K562 (cell line): ENCODE results near the gene CPLANE2. TPM values are rescaled to one million over a fixed set of nuclear protein-coding genes. Genes with fewer than 3 reads are reported as not detected.

Experiments used
- BACH1 ChIP-seq: fragments of 200-800 bp; sonication (Bioruptor generic); IDR thresholded peaks from 2 replicates; pipeline ENCODE4 v1.6.1; 2016; ENCODE audit warnings: missing genetic modification characterization, missing compliant biosample characterization
- ILF3 ChIP-seq: fragments of 450-650 bp; IDR thresholded peaks from 2 replicates; pipeline ENCODE4 v1.6.1; 2018; ENCODE audit warnings: antibody characterized with exemption, mild to moderate bottlenecking, moderate library complexity, borderline replicate concordance
- MNT ChIP-seq, 2 experiments: fragments of 450-650 bp; conservative IDR thresholded peaks; 2 replicates each; pipeline ENCODE4 v1.6.1; 2017; ENCODE audit warnings: mild to moderate bottlenecking in 2 of 2, moderate library complexity in 2 of 2
- MYNN ChIP-seq, 2 experiments: sonication (generic); formaldehyde crosslinking in 1 of 2; IDR thresholded peaks; 2 replicates each; pipeline versions ENCODE4 v1.5.0 to v1.6.1; 2016 to 2020; ENCODE audit warnings: antibody characterized with exemption in 1 of 2, missing genetic modification reagents in 1 of 2
- NFE2 ChIP-seq: IDR thresholded peaks from 2 replicates; pipeline ENCODE4 v1.6.1; 2014; ENCODE audit warnings: antibody characterized with exemption, low read depth
- SIRT6 ChIP-seq: IDR thresholded peaks from one replicate; pipeline ENCODE4 v1.6.1; 2012; ENCODE audit warnings: low read depth, mild to moderate bottlenecking, control low read depth, inconsistent platforms, low read length, moderate library complexity
- SMARCC2 ChIP-seq: fragments of 450-650 bp; IDR thresholded peaks from 2 replicates; pipeline ENCODE4 v1.6.1; 2017; ENCODE audit warnings: antibody characterized with exemption, moderate library complexity, mild to moderate bottlenecking, low read depth
- TCF3 ChIP-seq: sonication (generic); formaldehyde crosslinking; IDR thresholded peaks from 2 replicates; pipeline ENCODE4 v1.4.0; 2020; ENCODE audit warnings: mild to moderate bottlenecking, missing genetic modification reagents
- polyA plus RNA-seq, 8 experiments: library from polyadenylated mRNA; depleted of rRNA in 4 of 8; stranded (reverse) in 5 of 8; unstranded in 3 of 8; fragments of >200 nt; fragmentation: Nextera tagmentation in 2 of 8; fragmentation: Illumina TruSeq in 1 of 8; extraction: Ambion mirVana in 2 of 8; extraction: Trizol in 1 of 8; gene quantifications; 2 replicates each; pipeline versions ENCODE4 v1.2.1 to v1.2.3, GENCODE V29; 2011 to 2014; ENCODE audit warnings: inconsistent platforms in 1 of 8, missing spikeins in 1 of 8
- total RNA-seq, 7 experiments: library from RNA; depleted of rRNA in 6 of 7; stranded (reverse); fragments of >200 nt in 6 of 7; fragmentation: Illumina TruSeq in 2 of 7; extraction: Trizol in 2 of 7; gene quantifications; 2 replicates each; pipeline versions ENCODE4 v1.2.1 to v1.2.3, GENCODE V29; 2011 to 2021; ENCODE audit warnings: low replicate concordance in 1 of 7
- TF ChIP-seq, protein P1 (sequence below): fragments of 450-650 bp; IDR thresholded peaks from 2 replicates; pipeline ENCODE4 v1.6.1; 2016; ENCODE audit warnings: mild to moderate bottlenecking, moderate library complexity
- TF ChIP-seq, protein P2 (sequence below), 2 experiments: fragments of 200-800 bp in 1 of 2; sonication (Bioruptor generic) in 1 of 2; sonication (generic) in 1 of 2; formaldehyde crosslinking in 1 of 2; IDR thresholded peaks in 1 of 2; conservative IDR thresholded peaks in 1 of 2; 2 replicates each; pipeline versions ENCODE4 v1.5.0 to v1.6.1; 2016 to 2020; ENCODE audit warnings: missing compliant biosample characterization in 1 of 2, missing genetic modification characterization in 1 of 2, missing genetic modification reagents in 1 of 2

Gene CPLANE2
- total and polyA plus RNA-seq, 9 of the 15 experiments (the other 6 are each of a cell fraction or from before 2014, with no cell fraction given), result 0.17 to 20.9 (median 8.1) TPM

DNA sequence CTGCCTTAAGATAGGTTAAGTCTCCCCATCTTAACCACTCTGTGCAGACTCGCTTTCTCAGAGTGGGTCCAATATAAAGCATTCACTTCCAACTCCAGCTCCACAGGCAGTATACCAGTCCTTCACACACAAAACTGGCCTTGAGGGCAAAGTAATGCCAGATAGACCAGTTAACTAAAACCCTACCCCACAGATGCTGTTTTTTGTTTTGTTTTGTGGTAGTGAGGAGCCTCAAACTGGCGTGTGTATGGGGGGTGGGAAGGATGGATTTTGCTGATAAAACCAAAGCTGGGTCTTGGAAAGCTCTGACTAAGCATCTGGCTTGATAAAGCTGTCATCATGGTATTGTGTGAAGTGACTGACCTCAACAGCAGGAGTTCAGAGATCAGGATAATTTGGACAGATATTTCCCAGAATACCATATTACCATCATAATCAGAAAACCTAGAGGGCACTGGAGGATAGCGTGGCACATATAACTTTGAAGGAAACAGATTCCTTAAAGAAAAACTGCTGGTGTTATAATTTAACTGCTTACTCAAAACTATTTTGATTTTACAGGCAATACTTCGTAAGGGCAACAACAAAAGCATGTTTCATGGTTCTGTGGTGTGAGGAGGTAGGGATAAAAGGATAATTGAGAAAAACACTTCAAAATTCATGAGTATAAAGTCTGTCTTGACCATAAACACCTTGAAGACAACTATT lies 29.6 kb upstream of the CPLANE2 start (continued):
- TF ChIP-seq, protein P1, sequence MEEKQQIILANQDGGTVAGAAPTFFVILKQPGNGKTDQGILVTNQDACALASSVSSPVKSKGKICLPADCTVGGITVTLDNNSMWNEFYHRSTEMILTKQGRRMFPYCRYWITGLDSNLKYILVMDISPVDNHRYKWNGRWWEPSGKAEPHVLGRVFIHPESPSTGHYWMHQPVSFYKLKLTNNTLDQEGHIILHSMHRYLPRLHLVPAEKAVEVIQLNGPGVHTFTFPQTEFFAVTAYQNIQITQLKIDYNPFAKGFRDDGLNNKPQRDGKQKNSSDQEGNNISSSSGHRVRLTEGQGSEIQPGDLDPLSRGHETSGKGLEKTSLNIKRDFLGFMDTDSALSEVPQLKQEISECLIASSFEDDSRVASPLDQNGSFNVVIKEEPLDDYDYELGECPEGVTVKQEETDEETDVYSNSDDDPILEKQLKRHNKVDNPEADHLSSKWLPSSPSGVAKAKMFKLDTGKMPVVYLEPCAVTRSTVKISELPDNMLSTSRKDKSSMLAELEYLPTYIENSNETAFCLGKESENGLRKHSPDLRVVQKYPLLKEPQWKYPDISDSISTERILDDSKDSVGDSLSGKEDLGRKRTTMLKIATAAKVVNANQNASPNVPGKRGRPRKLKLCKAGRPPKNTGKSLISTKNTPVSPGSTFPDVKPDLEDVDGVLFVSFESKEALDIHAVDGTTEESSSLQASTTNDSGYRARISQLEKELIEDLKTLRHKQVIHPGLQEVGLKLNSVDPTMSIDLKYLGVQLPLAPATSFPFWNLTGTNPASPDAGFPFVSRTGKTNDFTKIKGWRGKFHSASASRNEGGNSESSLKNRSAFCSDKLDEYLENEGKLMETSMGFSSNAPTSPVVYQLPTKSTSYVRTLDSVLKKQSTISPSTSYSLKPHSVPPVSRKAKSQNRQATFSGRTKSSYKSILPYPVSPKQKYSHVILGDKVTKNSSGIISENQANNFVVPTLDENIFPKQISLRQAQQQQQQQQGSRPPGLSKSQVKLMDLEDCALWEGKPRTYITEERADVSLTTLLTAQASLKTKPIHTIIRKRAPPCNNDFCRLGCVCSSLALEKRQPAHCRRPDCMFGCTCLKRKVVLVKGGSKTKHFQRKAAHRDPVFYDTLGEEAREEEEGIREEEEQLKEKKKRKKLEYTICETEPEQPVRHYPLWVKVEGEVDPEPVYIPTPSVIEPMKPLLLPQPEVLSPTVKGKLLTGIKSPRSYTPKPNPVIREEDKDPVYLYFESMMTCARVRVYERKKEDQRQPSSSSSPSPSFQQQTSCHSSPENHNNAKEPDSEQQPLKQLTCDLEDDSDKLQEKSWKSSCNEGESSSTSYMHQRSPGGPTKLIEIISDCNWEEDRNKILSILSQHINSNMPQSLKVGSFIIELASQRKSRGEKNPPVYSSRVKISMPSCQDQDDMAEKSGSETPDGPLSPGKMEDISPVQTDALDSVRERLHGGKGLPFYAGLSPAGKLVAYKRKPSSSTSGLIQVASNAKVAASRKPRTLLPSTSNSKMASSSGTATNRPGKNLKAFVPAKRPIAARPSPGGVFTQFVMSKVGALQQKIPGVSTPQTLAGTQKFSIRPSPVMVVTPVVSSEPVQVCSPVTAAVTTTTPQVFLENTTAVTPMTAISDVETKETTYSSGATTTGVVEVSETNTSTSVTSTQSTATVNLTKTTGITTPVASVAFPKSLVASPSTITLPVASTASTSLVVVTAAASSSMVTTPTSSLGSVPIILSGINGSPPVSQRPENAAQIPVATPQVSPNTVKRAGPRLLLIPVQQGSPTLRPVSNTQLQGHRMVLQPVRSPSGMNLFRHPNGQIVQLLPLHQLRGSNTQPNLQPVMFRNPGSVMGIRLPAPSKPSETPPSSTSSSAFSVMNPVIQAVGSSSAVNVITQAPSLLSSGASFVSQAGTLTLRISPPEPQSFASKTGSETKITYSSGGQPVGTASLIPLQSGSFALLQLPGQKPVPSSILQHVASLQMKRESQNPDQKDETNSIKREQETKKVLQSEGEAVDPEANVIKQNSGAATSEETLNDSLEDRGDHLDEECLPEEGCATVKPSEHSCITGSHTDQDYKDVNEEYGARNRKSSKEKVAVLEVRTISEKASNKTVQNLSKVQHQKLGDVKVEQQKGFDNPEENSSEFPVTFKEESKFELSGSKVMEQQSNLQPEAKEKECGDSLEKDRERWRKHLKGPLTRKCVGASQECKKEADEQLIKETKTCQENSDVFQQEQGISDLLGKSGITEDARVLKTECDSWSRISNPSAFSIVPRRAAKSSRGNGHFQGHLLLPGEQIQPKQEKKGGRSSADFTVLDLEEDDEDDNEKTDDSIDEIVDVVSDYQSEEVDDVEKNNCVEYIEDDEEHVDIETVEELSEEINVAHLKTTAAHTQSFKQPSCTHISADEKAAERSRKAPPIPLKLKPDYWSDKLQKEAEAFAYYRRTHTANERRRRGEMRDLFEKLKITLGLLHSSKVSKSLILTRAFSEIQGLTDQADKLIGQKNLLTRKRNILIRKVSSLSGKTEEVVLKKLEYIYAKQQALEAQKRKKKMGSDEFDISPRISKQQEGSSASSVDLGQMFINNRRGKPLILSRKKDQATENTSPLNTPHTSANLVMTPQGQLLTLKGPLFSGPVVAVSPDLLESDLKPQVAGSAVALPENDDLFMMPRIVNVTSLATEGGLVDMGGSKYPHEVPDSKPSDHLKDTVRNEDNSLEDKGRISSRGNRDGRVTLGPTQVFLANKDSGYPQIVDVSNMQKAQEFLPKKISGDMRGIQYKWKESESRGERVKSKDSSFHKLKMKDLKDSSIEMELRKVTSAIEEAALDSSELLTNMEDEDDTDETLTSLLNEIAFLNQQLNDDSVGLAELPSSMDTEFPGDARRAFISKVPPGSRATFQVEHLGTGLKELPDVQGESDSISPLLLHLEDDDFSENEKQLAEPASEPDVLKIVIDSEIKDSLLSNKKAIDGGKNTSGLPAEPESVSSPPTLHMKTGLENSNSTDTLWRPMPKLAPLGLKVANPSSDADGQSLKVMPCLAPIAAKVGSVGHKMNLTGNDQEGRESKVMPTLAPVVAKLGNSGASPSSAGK, result peak; percentile 30; the same call in 1 of the 2 replicates
- TF ChIP-seq BACH1 (tag) (peak; percentile 88), SMARCC2 (peak; percentile 90), ILF3 (no peak), TCF3 (CRISPR knock-in tag) (peak; percentile 95), MNT (conservative IDR thresholded peaks at IDR 0.05) (peak; percentile 43 to 84), MYNN (IDR thresholded peaks at IDR 0.05) (peak; percentile 85), MYNN (CRISPR knock-in tag; IDR thresholded peaks at IDR 0.05) (no peak), SIRT6 (no peak), NFE2 (peak; percentile 89)
- TF ChIP-seq, protein P2, sequence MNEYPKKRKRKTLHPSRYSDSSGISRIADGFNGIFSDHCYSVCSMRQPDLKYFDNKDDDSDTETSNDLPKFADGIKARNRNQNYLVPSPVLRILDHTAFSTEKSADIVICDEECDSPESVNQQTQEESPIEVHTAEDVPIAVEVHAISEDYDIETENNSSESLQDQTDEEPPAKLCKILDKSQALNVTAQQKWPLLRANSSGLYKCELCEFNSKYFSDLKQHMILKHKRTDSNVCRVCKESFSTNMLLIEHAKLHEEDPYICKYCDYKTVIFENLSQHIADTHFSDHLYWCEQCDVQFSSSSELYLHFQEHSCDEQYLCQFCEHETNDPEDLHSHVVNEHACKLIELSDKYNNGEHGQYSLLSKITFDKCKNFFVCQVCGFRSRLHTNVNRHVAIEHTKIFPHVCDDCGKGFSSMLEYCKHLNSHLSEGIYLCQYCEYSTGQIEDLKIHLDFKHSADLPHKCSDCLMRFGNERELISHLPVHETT (CRISPR knock-in tag; conservative IDR thresholded peaks at IDR 0.05 in 1 of 2, IDR thresholded peaks at IDR 0.05 in 1 of 2), result peak in 1 of 2 experiments; percentile 89; a peak in 2 of 4 replicates
